Neuronal stem cell (in vitro differentiated cells): Measurements from ENCODE around the gene ADGRL3.
A peak's percentile ranks its signal among the peaks of the same experiment; 100 is the strongest.

Experiments
- DNase-seq: peaks from one replicate; pipeline ENCODE4 v3.0.0-alpha.2; 2013; ENCODE audit warnings: low spot score
- H2AFZ ChIP-seq: one replicate; pipeline ENCODE4 v1.6.1; 2013; ENCODE audit warnings: mild to moderate bottlenecking, low read length, inconsistent platforms
- H2AK5ac ChIP-seq: 2 replicates; pipeline ENCODE4 v1.6.1; 2013; ENCODE audit warnings: low read depth, mild to moderate bottlenecking, inconsistent platforms, low read length, moderate library complexity, mixed read lengths
- H2BK120ac ChIP-seq: 2 replicates; pipeline ENCODE4 v1.6.1; 2013; ENCODE audit warnings: low read depth, mild to moderate bottlenecking, inconsistent platforms, low read length, moderate library complexity, mixed read lengths
- H2BK12ac ChIP-seq: one replicate; pipeline ENCODE4 v1.6.1; 2013; ENCODE audit warnings: low read length, inconsistent platforms
- H2BK15ac ChIP-seq: 2 replicates; pipeline ENCODE4 v1.6.1; 2013; ENCODE audit warnings: mild to moderate bottlenecking, low read length, inconsistent platforms, mixed read lengths
- H2BK5ac ChIP-seq: one replicate; pipeline ENCODE4 v1.6.1; 2013; ENCODE audit warnings: inconsistent platforms, mild to moderate bottlenecking, low read length, moderate library complexity
- H3K14ac ChIP-seq: one replicate; pipeline ENCODE4 v1.6.1; 2013; ENCODE audit warnings: low read length, inconsistent platforms
- H3K18ac ChIP-seq: 2 replicates; pipeline ENCODE4 v1.6.1; 2013; ENCODE audit warnings: low read length, inconsistent platforms
- H3K23ac ChIP-seq: 2 replicates; pipeline ENCODE4 v1.6.1; 2013; ENCODE audit warnings: low read depth, mild to moderate bottlenecking, mixed read lengths, low read length, inconsistent platforms; ENCODE audit not compliant: poor library complexity
- H3K27ac ChIP-seq: replicated peaks from 3 replicates; pipeline ENCODE4 v1.5.1; 2013; ENCODE audit warnings: low read length, inconsistent platforms
- H3K27me3 ChIP-seq, 3 experiments: 2 replicates each; pipeline ENCODE4 v1.6.1; 2013; ENCODE audit warnings: low read length in 3 of 3, mild to moderate bottlenecking in 2 of 3, inconsistent platforms in 1 of 3, low read depth in 1 of 3, mixed read lengths in 1 of 3, moderate library complexity in 1 of 3; ENCODE audit not compliant: control insufficient read depth in 3 of 3, insufficient read depth in 3 of 3
- H3K36me3 ChIP-seq, 2 donors: replicated peaks in 1 of 2; 2 replicates each; pipeline ENCODE4 v1.6.1; 2013; ENCODE audit warnings: low read length in 2 of 2; ENCODE audit not compliant: control insufficient read depth in 2 of 2, insufficient read depth in 2 of 2
- H3K4ac ChIP-seq: 2 replicates; pipeline ENCODE4 v1.6.1; 2013; ENCODE audit warnings: inconsistent platforms, mild to moderate bottlenecking, low read length, moderate library complexity
- H3K4me1 ChIP-seq, 2 donors: 1 replicate in 1 of 2; 2 replicates in 1 of 2; pipeline ENCODE4 v1.6.1; 2013; ENCODE audit warnings: low read length in 2 of 2, low read depth in 1 of 2; ENCODE audit not compliant: control insufficient read depth in 2 of 2, insufficient read depth in 1 of 2
- H3K4me2 ChIP-seq: one replicate; pipeline ENCODE4 v1.6.1; 2013; ENCODE audit warnings: mild to moderate bottlenecking, low read length, inconsistent platforms; ENCODE audit not compliant: insufficient read depth, poor library complexity, severe bottlenecking
- H3K4me3 ChIP-seq, 2 donors: 2 replicates each; pipeline ENCODE4 v1.5.1; 2013; ENCODE audit warnings: low read length in 2 of 2, mild to moderate bottlenecking in 2 of 2, inconsistent platforms in 1 of 2, moderate library complexity in 1 of 2
- H3K79me1 ChIP-seq: one replicate; pipeline ENCODE4 v1.6.1; 2013; ENCODE audit warnings: low read depth, mild to moderate bottlenecking, inconsistent platforms, low read length, moderate library complexity
- H3K9ac ChIP-seq: one replicate; pipeline ENCODE4 v1.6.1; 2013; ENCODE audit warnings: mild to moderate bottlenecking, low read depth, low read length, inconsistent platforms; ENCODE audit not compliant: poor library complexity
- H3K9me3 ChIP-seq, 2 donors: replicated peaks in 1 of 2; 2 replicates each; pipeline versions ENCODE3 to v1.6.1; 2013; ENCODE audit warnings: low read length in 2 of 2, mild to moderate bottlenecking in 2 of 2, inconsistent platforms in 1 of 2, low read depth in 1 of 2, mixed read lengths in 1 of 2, moderate library complexity in 1 of 2; ENCODE audit not compliant: control insufficient read depth in 2 of 2, insufficient read depth in 1 of 2
- H4K8ac ChIP-seq: one replicate; pipeline ENCODE4 v1.6.1; 2013; ENCODE audit warnings: low read depth, mild to moderate bottlenecking, inconsistent platforms, low read length, moderate library complexity
- H4K91ac ChIP-seq: one replicate; pipeline ENCODE4 v1.6.1; 2013; ENCODE audit warnings: low read length, low read depth, mild to moderate bottlenecking, inconsistent platforms; ENCODE audit not compliant: poor library complexity
- WGBS, 2 donors: extraction: QIAGEN DNeasy Blood & Tissue Kit; methylation state at CpG; one replicate each; pipeline ENCODE4 v1.1.7; 2013; ENCODE audit warnings: missing lambda C conversion rate in 2 of 2, mixed read lengths in 1 of 2; ENCODE audit not compliant: insufficient read length in 2 of 2, insufficient replicate concordance in 1 of 2; ENCODE audit errors: extremely low coverage in 2 of 2; 5-methylcytosine and 5-hydroxymethylcytosine counted together

ADGRL3 gene

DNA sequence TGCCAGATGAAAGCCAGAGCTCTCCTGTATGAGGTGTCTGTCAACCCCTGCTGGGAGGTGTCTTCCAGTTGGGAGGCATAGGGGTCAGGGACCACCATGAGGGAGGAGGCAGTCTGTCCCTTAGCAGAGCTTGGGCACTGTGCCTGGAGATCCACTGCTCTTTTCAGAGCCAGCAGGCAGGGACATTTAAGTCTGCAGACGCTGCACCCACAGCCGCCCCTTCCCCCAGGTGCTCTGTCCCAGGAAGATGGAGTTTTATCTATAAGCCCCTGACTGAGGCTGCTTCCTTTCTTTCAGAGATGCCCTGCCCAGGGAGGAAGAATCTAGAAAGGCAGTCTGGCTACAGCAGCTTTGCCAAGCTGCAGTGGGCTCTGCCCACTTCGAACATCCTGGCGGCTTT lies 893.6 kb downstream of the ADGRL3 start:
- Histone ChIP-seq H2AFZ (no peak overlapping the region), H2BK5ac (no peak overlapping the region), H3K9ac (peak overlapping the region; percentile 44), H3K27me3 (no peaks in the 10 kb centered on the region), H2BK120ac (no peak overlapping the region), H2BK15ac (no peak overlapping the region), H2AK5ac (peak overlapping the region; percentile 28), H3K4me1 (no peaks in the 10 kb centered on the region), H3K4ac (no peak overlapping the region), H3K4me3 (no peak overlapping the region), H3K27ac (no peak overlapping the region), H3K18ac (no peak overlapping the region), H3K9me3 (no peaks in the 10 kb centered on the region), H3K14ac (no peak overlapping the region), H4K91ac (no peak overlapping the region), H4K8ac (no peak overlapping the region), H2BK12ac (no peak overlapping the region), H3K4me2 (no peak overlapping the region), H3K79me1 (no peaks in the 10 kb centered on the region), H3K23ac (no peak overlapping the region), H3K36me3 (no peaks in the 10 kb centered on the region)
- no peak for DNase-seq
- no CpG with 5 or more reads among the region's 4 CpGs for WGBS, 2 donors

DNA sequence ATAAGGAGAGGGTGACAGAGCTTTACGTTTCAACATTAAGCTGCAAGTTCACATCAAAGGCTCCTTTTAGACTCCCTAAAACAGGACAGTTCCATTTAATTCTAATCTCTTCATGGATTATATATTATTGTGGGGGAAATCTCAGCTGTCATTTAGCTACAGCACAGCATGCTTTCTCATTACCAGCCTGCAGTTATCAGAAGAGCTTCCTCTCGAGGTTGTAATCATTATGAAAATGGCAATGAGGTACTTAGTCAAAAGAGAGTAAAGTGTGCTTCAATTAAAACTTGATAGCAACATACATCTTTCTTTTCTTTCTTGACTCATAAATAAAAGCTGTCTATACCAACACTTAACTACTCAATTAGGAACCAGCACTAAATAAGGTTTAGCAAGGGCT lies 896.8 kb downstream of the ADGRL3 start:
- Histone ChIP-seq H2BK12ac (no peak overlapping the region), H3K27ac (no peak overlapping the region), H3K4me3 (no peak overlapping the region), H3K14ac (no peak overlapping the region), H3K4ac (no peak overlapping the region), H2BK15ac (no peak overlapping the region), H2BK120ac (no peak overlapping the region), H2BK5ac (no peak overlapping the region), H3K4me2 (no peak overlapping the region), H3K23ac (no peak overlapping the region), H4K8ac (no peak overlapping the region), H3K9me3 (no peaks in the 10 kb centered on the region), H3K9ac (no peak overlapping the region), H3K4me1 (no peaks in the 10 kb centered on the region), H3K18ac (no peak overlapping the region), H2AK5ac (no peak overlapping the region), H3K36me3 (no peaks in the 10 kb centered on the region), H3K27me3 (no peaks in the 10 kb centered on the region), H2AFZ (no peak overlapping the region), H4K91ac (no peak overlapping the region), H3K79me1 (no peaks in the 10 kb centered on the region)
- DNase-seq: no peak
- WGBS, 2 donors: no CpG with 5 or more reads among the region's 2 CpGs

DNA sequence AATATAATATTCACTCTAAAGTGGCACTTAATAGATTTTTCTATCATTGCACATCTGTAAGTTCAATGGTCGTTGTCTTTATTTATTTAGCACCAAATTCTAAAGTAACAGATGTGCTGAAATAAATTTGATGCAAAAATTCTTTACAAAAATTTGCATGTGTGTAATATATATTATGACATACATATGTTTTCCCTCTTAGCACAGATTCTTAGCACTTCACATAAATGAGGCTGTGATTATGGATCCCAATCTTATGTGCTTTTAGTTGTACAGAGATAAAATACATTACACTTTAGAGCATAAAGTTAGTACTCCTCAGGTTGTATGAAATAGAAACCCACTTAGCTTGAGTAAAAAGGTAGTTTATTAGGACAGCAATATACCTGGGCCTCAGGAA lies 915.1 kb downstream of the ADGRL3 start:
- H3K4me3 ChIP-seq: no peak overlapping the region
- no peaks in the 10 kb centered on the region for H3K27me3 ChIP-seq
- no peak overlapping the region for H4K8ac ChIP-seq
- no peak overlapping the region for H3K9ac ChIP-seq
- no peak overlapping the region for H3K14ac ChIP-seq
- no peak overlapping the region for H3K4me2 ChIP-seq
- H3K79me1 ChIP-seq: no peaks in the 10 kb centered on the region
- no peak overlapping the region for H2AFZ ChIP-seq
- no peaks in the 10 kb centered on the region for H3K4me1 ChIP-seq
- no peak overlapping the region for H3K27ac ChIP-seq
- no peaks in the 10 kb centered on the region for H3K36me3 ChIP-seq
- no peak overlapping the region for H4K91ac ChIP-seq
- DNase-seq: no peak
- no peak overlapping the region for H3K23ac ChIP-seq
- H2AK5ac ChIP-seq: no peak overlapping the region
- H2BK12ac ChIP-seq: no peak overlapping the region
- no peak overlapping the region for H2BK15ac ChIP-seq
- H2BK5ac ChIP-seq: no peak overlapping the region
- no CpG with 5 or more reads among the region's 1 CpG for WGBS, 2 donors
- no peak overlapping the region for H2BK120ac ChIP-seq
- no peak overlapping the region for H3K18ac ChIP-seq
- H3K9me3 ChIP-seq: no peaks in the 10 kb centered on the region
- no peak overlapping the region for H3K4ac ChIP-seq

DNA sequence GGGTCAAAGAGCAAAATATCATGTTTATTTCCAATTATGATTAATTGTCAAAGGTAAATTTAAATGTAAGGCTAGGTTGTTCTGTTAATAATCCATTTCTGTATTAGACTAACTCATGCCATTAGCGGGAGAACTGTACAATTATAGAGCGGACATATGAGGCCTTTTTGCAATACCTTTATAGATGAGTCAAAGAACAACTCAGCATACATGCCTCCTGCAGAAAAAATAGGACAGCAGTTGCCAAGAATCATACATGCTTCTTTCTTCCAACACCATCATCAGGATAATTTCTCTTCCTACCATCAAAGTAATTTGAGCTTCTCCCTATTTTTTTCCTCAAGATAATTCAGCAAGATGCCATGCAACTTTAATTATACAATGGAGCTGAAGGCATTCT lies 917.8 kb downstream of the ADGRL3 start:
- Histone ChIP-seq H2AK5ac (no peak overlapping the region), H2BK120ac (no peak overlapping the region), H3K9ac (no peak overlapping the region), H3K4me1 (no peaks in the 10 kb centered on the region), H4K91ac (no peak overlapping the region), H3K36me3 (no peaks in the 10 kb centered on the region), H3K9me3 (no peaks in the 10 kb centered on the region), H3K23ac (no peak overlapping the region), H2AFZ (no peak overlapping the region), H3K14ac (no peak overlapping the region), H3K27ac (no peak overlapping the region), H3K27me3 (no peaks in the 10 kb centered on the region), H3K4ac (no peak overlapping the region), H3K4me2 (no peak overlapping the region), H3K18ac (no peak overlapping the region), H2BK5ac (no peak overlapping the region), H2BK12ac (no peak overlapping the region), H3K79me1 (no peaks in the 10 kb centered on the region), H2BK15ac (no peak overlapping the region), H3K4me3 (no peak overlapping the region), H4K8ac (no peak overlapping the region)
- WGBS, 2 donors: no CpG with 5 or more reads among the region's 2 CpGs
- DNase-seq: no peak
